Subcutaneous adipose tissue (tissue), 4 donors: ENCODE data around the gene CPA3. TPM values are rescaled to one million over a fixed set of nuclear protein-coding genes. Genes with fewer than 3 reads are reported as not detected.

Experiments used
- total RNA-seq, 4 donors: library from RNA; depleted of rRNA; stranded (reverse); fragments of >200 nt; gene quantifications; one replicate each; pipeline ENCODE4 v1.1.0, GENCODE V29; 2016
- TF ChIP-seq, protein P1 (sequence below): fragments of 450-650 bp; IDR thresholded peaks from one replicate; pipeline ENCODE4 v1.5.1; 2016; ENCODE audit warnings: low read depth, mild to moderate bottlenecking, control low read depth, antibody characterized with exemption, moderate library complexity

The CPA3 gene
- total RNA-seq, 4 donors from 2014 or later, result 1.9 to 36.4 (median 15.4) TPM

- TF ChIP-seq, protein P1, sequence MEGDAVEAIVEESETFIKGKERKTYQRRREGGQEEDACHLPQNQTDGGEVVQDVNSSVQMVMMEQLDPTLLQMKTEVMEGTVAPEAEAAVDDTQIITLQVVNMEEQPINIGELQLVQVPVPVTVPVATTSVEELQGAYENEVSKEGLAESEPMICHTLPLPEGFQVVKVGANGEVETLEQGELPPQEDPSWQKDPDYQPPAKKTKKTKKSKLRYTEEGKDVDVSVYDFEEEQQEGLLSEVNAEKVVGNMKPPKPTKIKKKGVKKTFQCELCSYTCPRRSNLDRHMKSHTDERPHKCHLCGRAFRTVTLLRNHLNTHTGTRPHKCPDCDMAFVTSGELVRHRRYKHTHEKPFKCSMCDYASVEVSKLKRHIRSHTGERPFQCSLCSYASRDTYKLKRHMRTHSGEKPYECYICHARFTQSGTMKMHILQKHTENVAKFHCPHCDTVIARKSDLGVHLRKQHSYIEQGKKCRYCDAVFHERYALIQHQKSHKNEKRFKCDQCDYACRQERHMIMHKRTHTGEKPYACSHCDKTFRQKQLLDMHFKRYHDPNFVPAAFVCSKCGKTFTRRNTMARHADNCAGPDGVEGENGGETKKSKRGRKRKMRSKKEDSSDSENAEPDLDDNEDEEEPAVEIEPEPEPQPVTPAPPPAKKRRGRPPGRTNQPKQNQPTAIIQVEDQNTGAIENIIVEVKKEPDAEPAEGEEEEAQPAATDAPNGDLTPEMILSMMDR, result no peak
Observed at GRCh38 chr3:148879256-148879655, 14.2 kb downstream of the CPA3 start.

- TF ChIP-seq, protein P1, result no peak
Observed at GRCh38 chr3:148880681-148881080, 15.6 kb downstream of the CPA3 start.

GRCh38 chr3:148881286-148881685 lies 16.2 kb downstream of the CPA3 start:
- TF ChIP-seq, protein P1, result no peak

DNA sequence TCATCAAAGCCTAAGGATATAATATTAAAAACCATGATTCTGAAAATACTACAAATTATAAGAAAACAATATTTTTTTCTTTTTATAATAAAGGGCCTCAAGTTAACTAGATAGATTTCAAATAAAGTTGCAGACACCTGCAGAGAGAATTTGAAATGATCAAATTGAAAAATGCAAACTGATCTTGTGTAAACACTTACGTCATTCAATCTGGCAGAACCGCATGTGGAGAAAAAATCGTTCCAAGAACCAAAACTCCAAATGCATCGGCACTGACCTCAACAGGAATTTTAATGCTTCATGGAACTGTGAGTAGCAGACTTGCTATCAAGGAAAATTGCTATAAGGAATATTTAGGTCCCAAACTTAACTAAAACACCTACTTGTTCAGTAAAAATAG lies 17.2 kb downstream of the CPA3 start:
- TF ChIP-seq, protein P1, result no peak

- TF ChIP-seq, protein P1, result no peak
Observed at GRCh38 chr3:148883163-148883562, 18.1 kb downstream of the CPA3 start.

DNA sequence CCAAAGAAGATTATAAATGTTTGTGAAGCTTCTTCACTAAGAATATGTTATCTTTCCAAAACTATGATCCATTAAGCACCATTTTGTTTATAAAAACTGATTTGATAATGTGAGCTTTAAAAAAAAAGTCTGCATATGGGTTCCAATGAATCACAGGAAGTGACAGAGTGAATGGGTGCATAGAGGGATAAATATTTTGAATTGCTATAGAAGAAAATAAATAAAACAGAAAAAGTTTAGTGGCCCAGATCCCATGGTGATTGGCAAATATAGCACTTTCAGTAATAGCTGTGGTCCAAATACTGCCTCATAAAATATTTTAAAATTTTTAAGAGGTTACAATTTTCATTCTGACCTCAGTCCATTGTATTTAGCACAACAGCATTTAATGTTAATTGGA lies 19.2 kb downstream of the CPA3 start:
- TF ChIP-seq, protein P1, result no peak

GRCh38 chr3:148889828-148890227 lies 24.7 kb downstream of the CPA3 start:
- TF ChIP-seq, protein P1, result no peak
